Measurements from ENCODE around the gene FLT1.

DNA sequence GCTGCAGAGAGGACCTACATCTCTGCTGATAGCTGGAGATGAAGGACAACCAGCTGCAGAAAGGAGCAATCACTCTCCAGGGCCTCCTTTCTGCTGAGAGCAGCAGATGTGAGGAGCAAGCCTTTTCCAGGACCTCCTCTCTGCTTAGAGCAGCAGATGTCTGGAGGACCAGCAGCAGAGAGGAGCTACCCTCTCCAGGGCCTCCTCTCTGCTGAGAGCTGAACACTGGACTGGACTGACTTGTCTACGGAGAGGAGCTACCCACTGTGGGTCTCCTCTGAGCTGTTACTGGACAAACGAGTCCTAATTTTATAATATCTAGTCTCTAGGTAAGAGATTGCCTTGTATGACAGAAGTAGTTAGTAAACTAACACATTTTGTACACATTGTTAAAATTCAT is 40.8 kb upstream of the FLT1 start:
- TF ChIP-seq, protein P1, sequence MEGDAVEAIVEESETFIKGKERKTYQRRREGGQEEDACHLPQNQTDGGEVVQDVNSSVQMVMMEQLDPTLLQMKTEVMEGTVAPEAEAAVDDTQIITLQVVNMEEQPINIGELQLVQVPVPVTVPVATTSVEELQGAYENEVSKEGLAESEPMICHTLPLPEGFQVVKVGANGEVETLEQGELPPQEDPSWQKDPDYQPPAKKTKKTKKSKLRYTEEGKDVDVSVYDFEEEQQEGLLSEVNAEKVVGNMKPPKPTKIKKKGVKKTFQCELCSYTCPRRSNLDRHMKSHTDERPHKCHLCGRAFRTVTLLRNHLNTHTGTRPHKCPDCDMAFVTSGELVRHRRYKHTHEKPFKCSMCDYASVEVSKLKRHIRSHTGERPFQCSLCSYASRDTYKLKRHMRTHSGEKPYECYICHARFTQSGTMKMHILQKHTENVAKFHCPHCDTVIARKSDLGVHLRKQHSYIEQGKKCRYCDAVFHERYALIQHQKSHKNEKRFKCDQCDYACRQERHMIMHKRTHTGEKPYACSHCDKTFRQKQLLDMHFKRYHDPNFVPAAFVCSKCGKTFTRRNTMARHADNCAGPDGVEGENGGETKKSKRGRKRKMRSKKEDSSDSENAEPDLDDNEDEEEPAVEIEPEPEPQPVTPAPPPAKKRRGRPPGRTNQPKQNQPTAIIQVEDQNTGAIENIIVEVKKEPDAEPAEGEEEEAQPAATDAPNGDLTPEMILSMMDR (IDR thresholded peaks at IDR 0.05) = no peak
- TF ChIP-seq POLR2AphosphoS5 (IDR thresholded peaks at IDR 0.05) = no peak
- TF ChIP-seq POLR2A (IDR thresholded peaks at IDR 0.05; ENCODE audit: low read depth) = no peak
- TF ChIP-seq EP300 (IDR thresholded peaks at IDR 0.05) = no peak

Data from esophagus muscularis mucosa (tissue), 4 donors.